HG02610 (cell line): ENCODE data around the gene ADGRL1.

Experiments
- ATAC-seq: cut with Tn5 transposase; IDR thresholded peaks from one replicate; pipeline ENCODE4 v1.9.1; 2021; ENCODE audit warnings: mild to moderate bottlenecking, moderate library complexity; ENCODE audit not compliant: unreplicated experiment

The ADGRL1 gene

DNA sequence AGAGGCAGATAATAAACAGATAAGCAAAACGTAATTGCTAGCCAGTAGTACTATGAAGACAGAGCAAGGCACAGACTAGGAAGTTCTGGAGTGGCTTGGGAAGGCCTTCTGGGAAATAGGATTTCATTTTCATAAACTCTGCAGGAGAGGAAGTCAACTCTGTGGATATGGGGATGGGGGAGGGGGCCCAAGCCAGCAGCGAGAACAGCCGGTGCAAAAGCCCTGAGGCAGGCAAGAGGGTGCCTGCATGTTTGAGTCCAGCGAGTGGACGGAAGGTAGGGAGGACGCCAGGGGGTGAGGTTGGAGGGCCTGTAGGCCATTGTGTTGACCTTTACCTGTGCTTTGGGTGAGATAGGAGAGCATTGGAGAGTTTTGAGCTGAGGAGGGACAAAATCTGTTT, 60.6 kb downstream of the ADGRL1 start:
- no peak for ATAC-seq

- ATAC-seq, result no peak
Observed at GRCh38 chr19:14142262-14143190, 63.4 kb downstream of the ADGRL1 start.

- no peak for ATAC-seq
Observed at GRCh38 chr19:14141041-14141440, 64.9 kb downstream of the ADGRL1 start.

DNA sequence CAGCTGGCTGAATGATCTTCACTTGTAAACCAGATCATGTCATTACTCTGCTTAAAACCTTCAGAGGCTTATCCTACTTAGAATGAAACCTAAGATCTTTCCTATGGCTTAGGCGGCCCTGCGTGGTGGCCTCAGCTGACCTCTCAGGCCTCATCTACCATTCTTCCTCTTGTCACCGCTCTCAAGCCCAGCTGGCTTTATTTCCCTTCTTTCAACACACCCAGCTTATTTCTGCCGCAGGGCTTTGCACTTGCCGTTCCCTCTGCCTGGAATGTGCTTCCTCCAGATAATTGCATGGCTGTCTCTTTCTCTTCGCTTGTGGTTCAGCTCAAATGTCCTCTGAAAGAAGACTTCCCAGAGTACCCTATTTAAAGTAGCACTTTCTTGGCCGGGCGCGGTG, 66.0 kb downstream of the ADGRL1 start:
- ATAC-seq, result no peak

DNA sequence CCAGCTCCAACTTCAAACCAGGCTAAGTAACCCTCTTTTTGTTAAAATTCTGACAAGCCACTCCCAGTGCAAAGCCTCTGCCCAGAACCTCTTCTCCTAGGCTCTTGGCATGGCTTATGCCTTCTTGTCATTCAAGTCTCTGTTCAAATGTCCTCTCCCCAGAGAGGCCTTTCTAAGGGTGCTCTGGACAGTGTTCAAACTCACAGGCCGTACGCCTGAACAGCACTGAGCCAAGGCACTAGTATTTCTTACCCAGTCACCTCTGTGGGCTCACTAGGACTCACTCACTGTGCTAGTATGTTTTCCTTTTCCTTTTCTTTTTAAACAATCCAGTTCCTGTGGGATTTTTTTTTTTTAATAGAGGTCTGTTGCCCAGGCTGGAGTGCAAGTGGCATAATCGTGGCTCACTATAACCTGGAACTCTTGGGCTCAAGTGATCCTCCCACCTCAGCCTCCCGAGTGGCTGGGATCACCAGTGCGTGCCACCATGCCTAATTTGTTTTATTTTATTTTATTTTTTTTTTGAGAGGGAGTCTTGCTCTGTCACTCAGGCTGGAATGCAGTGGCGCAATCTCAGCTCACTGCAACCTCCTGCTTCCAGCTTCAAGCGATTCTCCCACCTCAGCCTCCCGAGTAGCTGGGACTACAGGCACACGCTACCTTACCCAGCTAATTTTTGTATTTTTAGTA, 67.2 kb downstream of the ADGRL1 start:
- no peak for ATAC-seq

GRCh38 chr19:14136509-14137281, 69.3 kb downstream of the ADGRL1 start, which contains the start of gene ASF1B:
Gene ASF1B, minus strand, starts transcription at chr19:14136589. Its CDS starts 133 bp downstream, at chr19:14136456.
- peak; percentile 82 for ATAC-seq

GRCh38 chr19:14135985-14136508, 69.9 kb downstream of the ADGRL1 start:
- ATAC-seq, result no peak

DNA sequence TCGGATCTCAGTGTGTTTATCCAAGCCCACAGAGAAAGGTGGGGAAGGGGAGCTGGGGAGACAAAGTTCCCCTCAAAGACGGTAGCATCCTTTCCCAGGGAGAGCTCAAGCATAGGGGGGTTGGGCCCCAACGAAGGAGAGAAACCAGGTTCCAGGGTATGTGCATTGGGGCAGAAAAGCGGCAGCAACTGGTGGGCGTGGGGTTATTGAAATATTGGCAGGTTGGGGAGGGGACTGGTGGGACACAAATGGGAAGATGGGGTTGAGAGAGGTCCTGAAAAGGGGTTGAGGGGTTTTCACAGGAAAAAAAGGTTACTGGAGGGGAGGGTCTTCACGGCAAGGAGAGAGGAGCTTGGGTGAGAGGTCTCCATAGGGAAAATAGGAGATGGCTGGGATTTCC, 70.6 kb downstream of the ADGRL1 start:
- no peak for ATAC-seq

DNA sequence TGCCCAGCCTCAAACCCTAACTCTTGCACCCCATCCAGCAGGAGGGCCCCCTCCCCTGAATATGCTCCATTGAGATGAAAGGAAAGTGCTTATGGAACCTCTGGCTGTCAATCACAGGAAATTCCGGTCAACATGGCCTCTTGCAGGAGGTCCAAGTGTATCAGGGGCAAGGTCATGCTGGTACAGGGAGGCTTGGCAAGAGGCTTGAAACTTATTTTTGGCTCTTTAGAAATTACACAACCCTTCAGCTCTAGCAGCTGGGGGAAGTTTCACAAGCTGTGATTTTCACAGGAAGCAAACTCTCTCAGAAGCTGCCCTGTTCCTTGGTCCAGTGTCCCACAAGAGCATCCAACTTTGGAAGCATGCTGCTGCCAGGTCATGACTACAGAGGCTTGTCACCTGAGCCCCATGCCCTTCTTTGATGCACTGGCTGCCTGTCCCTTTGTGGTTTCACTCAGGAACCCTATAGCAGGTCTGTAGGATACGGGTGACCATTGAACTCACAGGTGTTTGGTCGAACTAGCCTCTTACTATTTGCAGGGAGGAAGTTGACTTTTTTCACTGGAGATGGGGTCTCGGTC, 78.0 kb downstream of the ADGRL1 start:
- ATAC-seq, result peak; percentile 45

GRCh38 chr19:14127176-14127575, 78.8 kb downstream of the ADGRL1 start:
- ATAC-seq, result no peak

DNA sequence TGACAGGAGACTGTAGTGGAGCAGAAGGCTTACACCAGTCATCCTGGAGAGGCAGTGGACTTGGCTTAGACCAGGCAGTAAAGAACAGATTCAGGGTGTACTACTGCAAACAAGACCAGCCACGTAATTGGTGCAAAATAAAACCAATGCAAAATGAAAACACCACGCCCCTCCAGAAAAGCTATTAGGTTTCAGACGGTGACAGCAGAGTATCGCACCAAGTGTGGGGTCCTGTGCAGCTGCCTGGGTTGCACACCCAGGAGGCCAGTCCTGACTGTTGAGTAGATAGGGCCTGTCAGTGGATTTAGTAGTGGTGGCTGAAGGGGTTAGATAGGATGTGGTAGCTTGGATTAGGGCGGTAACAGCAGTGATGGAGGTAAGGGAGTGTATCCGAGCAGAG, 83.0 kb downstream of the ADGRL1 start:
- ATAC-seq, result no peak

- no peak for ATAC-seq
Observed at GRCh38 chr19:14120497-14120780, 85.5 kb downstream of the ADGRL1 start.

- ATAC-seq, result no peak
Observed at GRCh38 chr19:14119644-14120496, 86.1 kb downstream of the ADGRL1 start.

DNA sequence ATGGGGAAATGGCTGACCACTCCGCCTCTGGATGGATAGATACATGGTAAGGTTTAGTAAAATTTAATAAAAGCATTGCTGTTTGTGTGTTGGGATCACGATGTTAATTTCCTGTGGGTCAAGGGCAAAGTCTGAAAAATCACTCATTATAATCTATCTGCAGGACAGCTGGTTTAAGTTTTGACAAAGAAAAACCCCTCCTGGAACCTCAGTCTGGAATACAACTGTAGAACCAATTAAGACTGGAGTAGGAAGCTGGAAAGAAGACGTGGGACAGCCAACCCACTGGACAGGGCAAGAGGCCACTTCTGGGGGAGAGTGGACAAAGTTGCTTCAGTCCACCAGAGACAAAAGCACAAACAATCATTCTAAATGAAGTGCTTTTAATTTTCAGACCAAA, 86.8 kb downstream of the ADGRL1 start:
- no peak for ATAC-seq

- peak; percentile 13 for ATAC-seq
Observed at GRCh38 chr19:14118165-14119051, 87.6 kb downstream of the ADGRL1 start.

GRCh38 chr19:14117668-14118164, 88.3 kb downstream of the ADGRL1 start, which contains the start of gene PRKACA:
Gene PRKACA, minus strand, starts transcription at chr19:14117762. Its CDS starts 215 bp downstream, at chr19:14117547.
- peak; percentile 92 for ATAC-seq

- ATAC-seq, result no peak
Observed at GRCh38 chr19:14116918-14117578, 88.9 kb downstream of the ADGRL1 start.

GRCh38 chr19:14116525-14116917, 89.4 kb downstream of the ADGRL1 start:
- no peak for ATAC-seq
